HPDE6-E6E7 (cell line): Measurements from ENCODE around the gene MAN2B2.
"Not testable (repeated sequence)": the region's sequence is repeated elsewhere in the genome, so short reads cannot be mapped to it uniquely, and the experiment has no call there.

Experiments used
- DNase-seq: peaks from one replicate; pipeline ENCODE4 v3.0.0; 2011; ENCODE audit warnings: missing footprints; ENCODE audit errors: extremely low spot score

Gene MAN2B2

GRCh38 chr4:6641971-6642320, 67.0 kb downstream of the MAN2B2 start:
- DNase-seq: no peak

GRCh38 chr4:6643141-6643847, 68.3 kb downstream of the MAN2B2 start:
- no peak for DNase-seq

GRCh38 chr4:6644792-6645530, 70.0 kb downstream of the MAN2B2 start:
- DNase-seq: no peak

GRCh38 chr4:6647169-6647568, 72.2 kb downstream of the MAN2B2 start:
- DNase-seq: no peak

GRCh38 chr4:6647582-6648230, 72.7 kb downstream of the MAN2B2 start:
- DNase-seq: no peak

GRCh38 chr4:6649216-6649615, 74.2 kb downstream of the MAN2B2 start:
- DNase-seq: no peak

- not testable (repeated sequence) for DNase-seq
Measured at GRCh38 chr4:6654211-6654610, 79.2 kb downstream of the MAN2B2 start.

- not testable (repeated sequence) for DNase-seq
Measured at GRCh38 chr4:6655291-6655690, 80.3 kb downstream of the MAN2B2 start.

- DNase-seq: no peak
Measured at GRCh38 chr4:6655924-6656323, 80.9 kb downstream of the MAN2B2 start.

GRCh38 chr4:6657242-6658208, 82.5 kb downstream of the MAN2B2 start:
- no peak for DNase-seq

GRCh38 chr4:6658209-6658595, 83.2 kb downstream of the MAN2B2 start:
- DNase-seq: no peak

- DNase-seq: no peak
Measured at GRCh38 chr4:6658597-6659075, 83.6 kb downstream of the MAN2B2 start.

GRCh38 chr4:6659897-6660296, 84.9 kb downstream of the MAN2B2 start:
- DNase-seq: no peak

- DNase-seq: no peak
Measured at GRCh38 chr4:6660430-6660829, 85.4 kb downstream of the MAN2B2 start.

- no peak for DNase-seq
Measured at GRCh38 chr4:6662591-6662990, 87.6 kb downstream of the MAN2B2 start.

GRCh38 chr4:6663596-6664393, 88.8 kb downstream of the MAN2B2 start:
- no peak for DNase-seq

- DNase-seq: no peak
Measured at GRCh38 chr4:6665320-6665654, 90.3 kb downstream of the MAN2B2 start.

- peak; percentile 44 for DNase-seq
Measured at GRCh38 chr4:6668391-6668790, 93.4 kb downstream of the MAN2B2 start.

GRCh38 chr4:6671648-6672047, 96.7 kb downstream of the MAN2B2 start:
- DNase-seq: no peak

GRCh38 chr4:6672131-6672530, 97.1 kb downstream of the MAN2B2 start:
- DNase-seq: no peak
